ENCODE data around the gene PINK1. TPM values are rescaled to one million over a fixed set of nuclear protein-coding genes. Genes with fewer than 3 reads are reported as not detected.

The PINK1 gene
- total RNA-seq, 1 experiment from 2014 or later, result 129 TPM

GRCh38 chr1:20634065-20634593 lies 871 bp downstream of the PINK1 start:
- Histone ChIP-seq H3K36me3 (ENCODE audit: low read depth, low read length) (no peaks in the 10 kb centered on the region; the same call in 1 of the 2 replicates), H3F3A (ENCODE audit: low read length, unreplicated experiment) (no peaks in the 10 kb centered on the region), H3K4me2 (ENCODE audit: low read length) (peak overlapping the region; percentile 94), H3K27me3 (ENCODE audit: low read length) (no peaks in the 10 kb centered on the region), H3K9ac (ENCODE audit: low read length) (peak overlapping the region; percentile 79), H3K4me1 (ENCODE audit: insufficient read depth, low read length) (peaks cover 18% of the 10 kb centered on the region), H2AFZ (ENCODE audit: low read length) (peak overlapping the region; percentile 86), H3K4me3 (ENCODE audit: low read length) (peak overlapping the region; percentile 74), H3K27ac (ENCODE audit: low read length) (peak overlapping the region; percentile 37), H4K20me1 (ENCODE audit: low read length) (no peaks in the 10 kb centered on the region), H3K9me2 (replicated peaks; ENCODE audit: low read length) (no peaks in the 10 kb centered on the region), H3K9me3 (ENCODE audit: low read length) (no peaks in the 10 kb centered on the region), H3K79me2 (ENCODE audit: low read length) (peaks cover 13% of the 10 kb centered on the region)
- TSS peak; percentile 86 for BruUV-seq (replicated peaks)
- DNase-seq (no peak), ATAC-seq (peak; percentile 11)
- intact Hi-C loops (cut with micrococcal nuclease), result loop anchor here (2.0 kb wide), 1 partner anchor 21 kb away; no protein-coding TSS in a partner anchor
- no peak for TF ChIP-seq EZH2phosphoT487 (IDR thresholded peaks at IDR 0.05; ENCODE audit: borderline replicate concordance, low read length)
- no peak for TF ChIP-seq CTCF (conservative IDR thresholded peaks at IDR 0.05; ENCODE audit: low read depth, low read length)
- no peak for TF ChIP-seq EZH2 (IDR thresholded peaks at IDR 0.05; ENCODE audit: low read length, unreplicated experiment)
- CTCF ChIA-PET, result interaction anchor here (0.5 to 1.8 kb wide), 9 partner anchors 20 to 364 kb away, joined by 3 to 22 read pairs (median 4); partner anchors contain the start of gene MUL1
- POLR2A ChIA-PET (ENCODE audit: unreplicated experiment), result interaction anchor here (0.6 to 1.1 kb wide), 6 partner anchors 22 to 949 kb away, joined by 3 to 19 read pairs (median 5); partner anchors contain the start of gene DDOST

GRCh38 chr1:20634594-20635084 lies 1.4 kb downstream of the PINK1 start:
- H3K4me3 ChIP-seq (ENCODE audit: low read length), result peak overlapping the region; percentile 74
- no peaks in the 10 kb centered on the region for H3K27me3 ChIP-seq (ENCODE audit: low read length)
- no peaks in the 10 kb centered on the region for H3K9me3 ChIP-seq (ENCODE audit: low read length)
- H2AFZ ChIP-seq (ENCODE audit: low read length), result peak overlapping the region; percentile 86
- no TSS peak for BruUV-seq (replicated peaks)
- CTCF ChIA-PET, result interaction anchor here (0.8 to 1.8 kb wide), 2 partner anchors 13 to 45 kb away, joined by 3 to 6 read pairs; no protein-coding TSS in a partner anchor
- TF ChIP-seq EZH2phosphoT487 (IDR thresholded peaks at IDR 0.05; ENCODE audit: borderline replicate concordance, low read length) (no peak), EZH2 (IDR thresholded peaks at IDR 0.05; ENCODE audit: low read length, unreplicated experiment) (no peak), CTCF (conservative IDR thresholded peaks at IDR 0.05; ENCODE audit: low read depth, low read length) (no peak)
- H3K79me2 ChIP-seq (ENCODE audit: low read length), result peaks cover 13% of the 10 kb centered on the region
- H3F3A ChIP-seq (ENCODE audit: low read length, unreplicated experiment), result no peaks in the 10 kb centered on the region
- H3K9ac ChIP-seq (ENCODE audit: low read length), result peak overlapping the region; percentile 79
- intact Hi-C loops (cut with micrococcal nuclease), result loop anchor here (2.0 kb wide), 1 partner anchor 22 kb away; no protein-coding TSS in a partner anchor
- H3K4me1 ChIP-seq (ENCODE audit: insufficient read depth, low read length), result peaks cover 18% of the 10 kb centered on the region
- no peaks in the 10 kb centered on the region for H3K9me2 ChIP-seq (replicated peaks; ENCODE audit: low read length)
- peaks cover 4% of the 10 kb centered on the region; the same call in 1 of the 2 replicates for H3K36me3 ChIP-seq (ENCODE audit: low read depth, low read length)
- peak overlapping the region; percentile 37 for H3K27ac ChIP-seq (ENCODE audit: low read length)
- ATAC-seq (peak; percentile 69), DNase-seq (peak; percentile 71)
- H4K20me1 ChIP-seq (ENCODE audit: low read length), result no peaks in the 10 kb centered on the region
- H3K4me2 ChIP-seq (ENCODE audit: low read length), result peak overlapping the region; percentile 94
- POLR2A ChIA-PET (ENCODE audit: unreplicated experiment), result interaction anchor here (1.1 kb wide), 1 partner anchor 22 kb away, joined by 12 read pairs; no protein-coding TSS in a partner anchor
